B cell (primary cell): ENCODE data around the gene LGI1. TPM values are rescaled to one million over a fixed set of nuclear protein-coding genes. Genes with fewer than 3 reads are reported as not detected.
A peak's percentile ranks its signal among the peaks of the same experiment; 100 is the strongest.

ENCODE experiments used
- ATAC-seq: fragments of 200-7000 bp; cut with Tn5 transposase; one replicate; pipeline ENCODE4 v1.10.0; 2021; ENCODE audit warnings: low read depth, mild to moderate bottlenecking, moderate number of reproducible peaks, moderate library complexity
- CTCF ChIA-PET: fragments of 350-600 bp; sonication (Branson Sonifier 250); formaldehyde crosslinking; loops from one replicate; lab custom pipeline; 2021; ENCODE audit warnings: antibody characterized with exemption, inconsistent platforms; lab: Charles Lee
- POLR2A ChIA-PET: fragments of 350-600 bp; sonication (Branson Sonifier 250); formaldehyde crosslinking; loops from one replicate; lab custom pipeline; 2021; ENCODE audit warnings: antibody characterized with exemption; lab: Charles Lee
- DNase-seq: peaks from one replicate; pipeline ENCODE4 v3.0.0; 2013
- H2AFZ ChIP-seq: 2 replicates; pipeline ENCODE4 v1.6.1; 2012; ENCODE audit warnings: mild to moderate bottlenecking, low read depth, low read length; ENCODE audit not compliant: insufficient read depth, poor library complexity, severe bottlenecking
- H3K27ac ChIP-seq, 2 donors: 1 replicate in 1 of 2; 2 replicates in 1 of 2; pipeline ENCODE4 v1.5.1; 2012 to 2013; ENCODE audit warnings: low read length in 2 of 2, mild to moderate bottlenecking in 2 of 2, moderate library complexity in 1 of 2
- H3K27me3 ChIP-seq, 4 experiments: fragments of 200-600 bp in 1 of 4; sonication (generic) in 1 of 4; replicated peaks in 1 of 4; 1 replicate in 2 of 4; 2 replicates in 2 of 4; pipeline versions ENCODE4 v1.6.1 to v1.7.0; 2013 to 2016; ENCODE audit warnings: low read length in 3 of 4, mild to moderate bottlenecking in 2 of 4, mixed read lengths in 1 of 4, moderate library complexity in 1 of 4; ENCODE audit not compliant: insufficient read depth in 4 of 4, control insufficient read depth in 3 of 4; ENCODE audit errors: control extremely low read depth in 1 of 4
- H3K36me3 ChIP-seq, 2 experiments: replicated peaks in 1 of 2; 1 replicate in 1 of 2; 2 replicates in 1 of 2; pipeline versions ENCODE4 v1.6.1 to v1.7.1; 2013; ENCODE audit warnings: low read length in 1 of 2; ENCODE audit not compliant: insufficient read depth in 2 of 2, control insufficient read depth in 1 of 2; ENCODE audit errors: control extremely low read depth in 1 of 2, extremely low read depth in 1 of 2
- H3K4me1 ChIP-seq, 2 donors: fragments of 200-600 bp in 1 of 2; sonication (generic) in 1 of 2; 1 replicate in 1 of 2; 2 replicates in 1 of 2; pipeline versions ENCODE4 v1.5.1 to v1.6.1; 2013 to 2017; ENCODE audit warnings: low read length in 2 of 2; ENCODE audit not compliant: control insufficient read depth in 2 of 2, insufficient read depth in 2 of 2
- H3K4me2 ChIP-seq: replicated peaks from 2 replicates; pipeline ENCODE3; 2012; ENCODE audit warnings: mild to moderate bottlenecking, low read depth, low read length; ENCODE audit not compliant: poor library complexity, severe bottlenecking
- H3K4me3 ChIP-seq, 5 experiments: fragments of 200-600 bp in 1 of 5; sonication (generic) in 1 of 5; 1 replicate in 3 of 5; 2 replicates in 2 of 5; pipeline versions ENCODE4 v1.5.1 to v1.7.0; 2011 to 2016; ENCODE audit warnings: low read length in 4 of 5, mild to moderate bottlenecking in 4 of 5, low read depth in 2 of 5, control low read depth in 1 of 5, moderate library complexity in 1 of 5; ENCODE audit not compliant: insufficient read depth in 1 of 5; ENCODE audit errors: control extremely low read depth in 1 of 5, extremely low read depth in 1 of 5
- H3K79me2 ChIP-seq: fragments of 200-600 bp; sonication (generic); one replicate; pipeline ENCODE4 v1.6.0; 2016; ENCODE audit warnings: low read length; ENCODE audit not compliant: control insufficient read depth, insufficient read depth
- H3K9ac ChIP-seq: fragments of 200-600 bp; sonication (generic); 2 replicates; pipeline ENCODE4 v1.6.1; 2017; ENCODE audit warnings: mild to moderate bottlenecking, low read length, moderate library complexity
- H3K9me3 ChIP-seq, 3 donors: one replicate each; pipeline versions ENCODE4 v1.6.1 to v1.7.1; 2013; ENCODE audit warnings: low read length in 2 of 3; ENCODE audit not compliant: control insufficient read depth in 2 of 3, insufficient read depth in 1 of 3; ENCODE audit errors: control extremely low read depth in 1 of 3
- H4K20me1 ChIP-seq: 2 replicates; pipeline ENCODE4 v1.6.0; 2012; ENCODE audit warnings: mild to moderate bottlenecking, low read length; ENCODE audit not compliant: insufficient read depth, control insufficient read depth, poor library complexity, severe bottlenecking
- H3K27ac Mint-ChIP-seq: one replicate; pipeline ENCODE4 v1.8.0; 2021; ENCODE audit warnings: mixed read lengths
- H3K27me3 Mint-ChIP-seq: one replicate; pipeline ENCODE4 v1.8.0; 2021; ENCODE audit warnings: mixed read lengths
- H3K4me1 Mint-ChIP-seq: one replicate; pipeline ENCODE4 v1.8.0; 2021; ENCODE audit warnings: mixed read lengths
- H3K4me3 Mint-ChIP-seq: one replicate; pipeline ENCODE4 v1.8.0; 2021; ENCODE audit warnings: mixed read lengths
- H3K9me3 Mint-ChIP-seq: one replicate; pipeline ENCODE4 v1.8.0; 2022; ENCODE audit warnings: mixed read lengths; ENCODE audit not compliant: insufficient read depth
- EZH2 ChIP-seq: IDR thresholded peaks from 2 replicates; pipeline ENCODE4 v1.6.1; 2012; ENCODE audit warnings: borderline replicate concordance, low read depth, mild to moderate bottlenecking, moderate library complexity, low read length; ENCODE audit not compliant: insufficient read depth, poor library complexity, severe bottlenecking
- WGBS: methylation state at CpG from one replicate; pipeline ENCODE4 v1.1.5; 2013; ENCODE audit warnings: missing lambda C conversion rate; ENCODE audit not compliant: insufficient coverage; 5-methylcytosine and 5-hydroxymethylcytosine counted together
- intact Hi-C: fragments of 100-400 bp; cut with micrococcal nuclease; formaldehyde crosslinking; loops from one replicate; pipeline ENCODE4 v1.10.0; 2022
- polyA plus RNA-seq: library from polyadenylated mRNA; depleted of rRNA; stranded (reverse); fragments of >200 nt; gene quantifications from 2 replicates; pipeline ENCODE4 v1.2.3, GENCODE V29; 2012
- total RNA-seq, 2 donors: library from RNA; stranded (reverse); fragments of 120-200 nt in 1 of 2; gene quantifications; 1 replicate in 1 of 2; 2 replicates in 1 of 2; pipeline versions ENCODE4 v1.2.3 to v1.2.4, GENCODE V29; 2013 to 2022
- TF ChIP-seq, protein P1 (sequence below): fragments of 200-600 bp; IDR thresholded peaks from one replicate; pipeline ENCODE4 v1.8.0; 2022; ENCODE audit warnings: antibody characterized with exemption, mild to moderate bottlenecking

Gene LGI1
- total and polyA plus RNA-seq, 2 donors (not counting 1 experiment from before 2014, with no cell fraction given): not detected

DNA sequence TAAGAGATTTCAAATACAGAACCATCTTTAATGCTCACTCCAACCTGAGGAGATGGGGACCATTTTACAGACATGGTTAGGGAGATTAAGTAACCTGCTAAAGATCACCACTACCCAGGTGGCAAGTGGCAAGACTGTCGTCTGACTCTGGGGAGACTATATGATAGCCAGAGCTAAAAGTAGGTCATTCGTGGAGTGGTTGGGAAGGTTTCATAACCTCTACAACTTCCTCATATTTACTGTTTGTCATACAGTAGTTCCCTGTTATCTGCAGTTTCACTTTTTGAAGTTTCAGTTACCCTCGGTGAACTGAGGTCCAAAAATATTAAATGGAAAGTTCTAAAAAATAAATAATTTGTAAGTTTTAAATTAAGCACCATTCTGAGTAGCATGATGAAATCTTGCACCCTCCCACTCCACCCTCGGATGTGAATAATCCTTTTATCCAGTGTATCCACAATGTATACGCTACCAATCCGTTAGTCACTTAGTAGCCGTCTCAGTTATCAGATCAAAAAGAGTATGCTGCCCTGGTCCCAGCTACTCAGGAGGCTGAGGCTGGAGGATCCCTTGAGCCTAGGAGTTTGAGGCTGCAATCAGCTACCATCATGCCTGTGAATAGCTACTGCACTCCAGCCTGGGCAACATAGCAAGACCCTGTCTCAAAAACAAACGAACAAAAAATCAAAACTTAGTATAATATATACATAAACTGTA, 14.9 kb upstream of the LGI1 start:
- peak; percentile 95 for ATAC-seq
- H3K4me2 ChIP-seq: peak overlapping the region; percentile 68
- peak overlapping the region; percentile 74 for H3K4me3 Mint-ChIP-seq

More for the DNA sequence above, 14.9 kb upstream of the LGI1 start:
- H3K9me3 ChIP-seq: peaks cover 0 to 1% (median 0%) of the 10 kb centered on the region in 3 donors
- TF ChIP-seq, protein P1, sequence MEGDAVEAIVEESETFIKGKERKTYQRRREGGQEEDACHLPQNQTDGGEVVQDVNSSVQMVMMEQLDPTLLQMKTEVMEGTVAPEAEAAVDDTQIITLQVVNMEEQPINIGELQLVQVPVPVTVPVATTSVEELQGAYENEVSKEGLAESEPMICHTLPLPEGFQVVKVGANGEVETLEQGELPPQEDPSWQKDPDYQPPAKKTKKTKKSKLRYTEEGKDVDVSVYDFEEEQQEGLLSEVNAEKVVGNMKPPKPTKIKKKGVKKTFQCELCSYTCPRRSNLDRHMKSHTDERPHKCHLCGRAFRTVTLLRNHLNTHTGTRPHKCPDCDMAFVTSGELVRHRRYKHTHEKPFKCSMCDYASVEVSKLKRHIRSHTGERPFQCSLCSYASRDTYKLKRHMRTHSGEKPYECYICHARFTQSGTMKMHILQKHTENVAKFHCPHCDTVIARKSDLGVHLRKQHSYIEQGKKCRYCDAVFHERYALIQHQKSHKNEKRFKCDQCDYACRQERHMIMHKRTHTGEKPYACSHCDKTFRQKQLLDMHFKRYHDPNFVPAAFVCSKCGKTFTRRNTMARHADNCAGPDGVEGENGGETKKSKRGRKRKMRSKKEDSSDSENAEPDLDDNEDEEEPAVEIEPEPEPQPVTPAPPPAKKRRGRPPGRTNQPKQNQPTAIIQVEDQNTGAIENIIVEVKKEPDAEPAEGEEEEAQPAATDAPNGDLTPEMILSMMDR: no peak
- TF ChIP-seq EZH2: no peak
- CTCF ChIA-PET: interaction anchor here (1.3 to 3.0 kb wide), 2 partner anchors 39 to 41 kb away, joined by 3 to 11 read pairs; partner anchors contain the start of gene FRA10AC1
- Mint-ChIP-seq H3K9me3 (peaks cover 3% of the 10 kb centered on the region), H3K27me3 (peaks cover 8% of the 10 kb centered on the region), H3K4me1 (peaks cover 21% of the 10 kb centered on the region), H3K27ac (peak overlapping the region; percentile 61)
- no peak overlapping the region for H3K9ac ChIP-seq
- WGBS: 61% methylated on average over 4 of the region's 8 CpGs
- H3K4me3 ChIP-seq: peak overlapping the region; percentile 14 to 55 (median 41)
- no peaks in the 10 kb centered on the region for H3K27me3 ChIP-seq
- intact Hi-C loops: no loop called here
- H3K4me1 ChIP-seq: peaks cover 8 to 18% of the 10 kb centered on the region in 2 donors
- POLR2A ChIA-PET: interaction anchor here (1.0 kb wide), 1 partner anchor 40 kb away, joined by 3 read pairs; the partner anchor contains the start of gene FRA10AC1
- H4K20me1 ChIP-seq: no peaks in the 10 kb centered on the region
- DNase-seq: peak; percentile 65
- peak overlapping the region in 1 of 2 donors; percentile 5 for H3K27ac ChIP-seq
- H2AFZ ChIP-seq: peak overlapping the region; percentile 37
- no peaks in the 10 kb centered on the region for H3K36me3 ChIP-seq
- no peaks in the 10 kb centered on the region for H3K79me2 ChIP-seq
